H1 (cell line): ENCODE measurements around the gene PLA2G4D.

Source experiments
- EGR1 ChIP-seq: IDR thresholded peaks from 2 replicates; pipeline ENCODE4 v1.6.1; 2011; ENCODE audit warnings: low read depth, low read length, borderline replicate concordance
- EP300 ChIP-seq, 2 experiments: IDR thresholded peaks; 1 replicate in 1 of 2; 2 replicates in 1 of 2; pipeline ENCODE4 v1.6.1; 2011 to 2012; ENCODE audit warnings: low read depth in 2 of 2, low read length in 2 of 2, mild to moderate bottlenecking in 2 of 2, borderline replicate concordance in 1 of 2, inconsistent platforms in 1 of 2, moderate library complexity in 1 of 2
- EZH2 ChIP-seq: fragments of 200-600 bp; sonication (generic); IDR thresholded peaks from 2 replicates; pipeline ENCODE4 v1.7.1; 2012; ENCODE audit warnings: low read depth, mild to moderate bottlenecking, moderate library complexity, low read length, inconsistent platforms; ENCODE audit not compliant: severe bottlenecking
- FOSL1 ChIP-seq: IDR thresholded peaks from 2 replicates; pipeline ENCODE4 v1.6.1; 2011; ENCODE audit warnings: mild to moderate bottlenecking, low read depth, low read length, moderate library complexity; ENCODE audit not compliant: insufficient read depth
- HDAC6 ChIP-seq: IDR thresholded peaks from one replicate; pipeline ENCODE4 v1.7.1; 2012; ENCODE audit warnings: low read depth, mild to moderate bottlenecking, inconsistent platforms, low read length, moderate library complexity
- POLR2A ChIP-seq, 2 experiments: IDR thresholded peaks; 1 replicate in 1 of 2; 2 replicates in 1 of 2; pipeline ENCODE4 v1.6.1; 2011; ENCODE audit warnings: low read depth in 2 of 2, low read length in 2 of 2, mild to moderate bottlenecking in 2 of 2; ENCODE audit errors: control extremely low read depth in 1 of 2
- SP1 ChIP-seq: IDR thresholded peaks from 2 replicates; pipeline ENCODE4 v1.6.1; 2011; ENCODE audit warnings: low read depth, low read length
- SP4 ChIP-seq: IDR thresholded peaks from 2 replicates; pipeline ENCODE4 v1.6.1; 2012; ENCODE audit warnings: low read length, inconsistent platforms
- TAF1 ChIP-seq: IDR thresholded peaks from 2 replicates; pipeline ENCODE4 v1.6.1; 2011; ENCODE audit warnings: mild to moderate bottlenecking, low read depth, low read length
- TAF7 ChIP-seq: optimal IDR thresholded peaks from 2 replicates; pipeline ENCODE3; 2011; ENCODE audit warnings: low read depth, mild to moderate bottlenecking, inconsistent platforms, low read length, moderate library complexity, borderline replicate concordance
- TBP ChIP-seq: IDR thresholded peaks from 2 replicates; pipeline ENCODE4 v1.6.1; 2011; ENCODE audit warnings: low read depth, low read length, improper control_type of control experiment
- TCF12 ChIP-seq: IDR thresholded peaks from 2 replicates; pipeline ENCODE4 v1.6.1; 2011; ENCODE audit warnings: low read depth, mild to moderate bottlenecking, low read length
- TF ChIP-seq, protein P1 (sequence below), 3 experiments: IDR thresholded peaks; 1 replicate in 2 of 3; 2 replicates in 1 of 3; pipeline versions ENCODE4 v1.5.1 to v1.6.1; 2011; ENCODE audit warnings: low read length in 3 of 3, mild to moderate bottlenecking in 3 of 3, inconsistent platforms in 2 of 3, low read depth in 1 of 3, moderate library complexity in 1 of 3; ENCODE audit not compliant: insufficient read depth in 1 of 3; ENCODE audit errors: control extremely low read depth in 1 of 3
- TF ChIP-seq, protein P2 (sequence below): IDR thresholded peaks from 2 replicates; pipeline ENCODE4 v1.6.1; 2011; ENCODE audit warnings: low read depth, mild to moderate bottlenecking, low read length; ENCODE audit not compliant: insufficient read depth

DNA sequence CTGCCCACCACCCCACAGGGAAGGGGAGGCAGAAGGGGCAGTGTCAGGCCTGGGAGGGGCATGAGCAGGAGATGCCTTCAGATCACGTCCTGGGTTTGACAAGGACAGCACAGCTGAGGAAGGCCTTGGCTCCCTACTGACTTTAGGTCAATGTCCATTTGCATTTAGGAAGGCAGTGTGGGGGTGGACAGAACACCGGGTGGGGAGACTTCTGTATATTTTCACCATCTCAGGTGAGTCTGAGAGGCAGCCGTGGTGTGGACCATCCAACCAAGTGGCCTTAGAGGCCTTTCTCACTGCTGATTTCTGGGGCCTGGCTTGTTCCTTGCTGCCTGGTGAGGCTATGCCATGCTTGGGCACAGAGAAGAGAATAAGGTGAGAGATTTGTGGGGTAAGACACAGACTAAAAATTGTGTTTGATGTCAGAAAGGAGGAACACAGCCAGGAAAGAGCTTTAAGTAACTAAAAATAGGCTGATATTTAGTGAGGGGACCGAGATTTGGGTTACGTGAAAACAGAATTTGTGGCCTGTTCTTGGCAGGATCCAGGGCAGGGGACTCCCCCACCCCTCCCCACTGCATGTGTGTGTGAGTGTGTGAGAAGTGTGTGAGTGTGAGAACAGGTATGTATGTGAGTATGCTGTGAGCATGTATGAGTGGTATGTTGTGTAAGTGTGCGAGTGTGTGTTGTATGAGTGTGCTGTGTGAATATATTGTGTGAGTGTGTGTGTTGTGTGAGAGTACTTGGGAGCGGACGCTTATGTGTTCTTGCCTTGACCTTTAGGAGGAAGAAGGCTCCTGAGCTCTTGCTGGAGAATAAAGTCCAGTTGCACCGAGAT lies 61.8 kb downstream of the PLA2G4D start:
- no peak for TF ChIP-seq SP1
- no peak for TF ChIP-seq EP300 (IDR thresholded peaks at IDR 0.05; ENCODE audit: borderline replicate concordance in 1 of 2, low read depth in 2 of 2, low read length in 2 of 2)
- TF ChIP-seq, protein P1, sequence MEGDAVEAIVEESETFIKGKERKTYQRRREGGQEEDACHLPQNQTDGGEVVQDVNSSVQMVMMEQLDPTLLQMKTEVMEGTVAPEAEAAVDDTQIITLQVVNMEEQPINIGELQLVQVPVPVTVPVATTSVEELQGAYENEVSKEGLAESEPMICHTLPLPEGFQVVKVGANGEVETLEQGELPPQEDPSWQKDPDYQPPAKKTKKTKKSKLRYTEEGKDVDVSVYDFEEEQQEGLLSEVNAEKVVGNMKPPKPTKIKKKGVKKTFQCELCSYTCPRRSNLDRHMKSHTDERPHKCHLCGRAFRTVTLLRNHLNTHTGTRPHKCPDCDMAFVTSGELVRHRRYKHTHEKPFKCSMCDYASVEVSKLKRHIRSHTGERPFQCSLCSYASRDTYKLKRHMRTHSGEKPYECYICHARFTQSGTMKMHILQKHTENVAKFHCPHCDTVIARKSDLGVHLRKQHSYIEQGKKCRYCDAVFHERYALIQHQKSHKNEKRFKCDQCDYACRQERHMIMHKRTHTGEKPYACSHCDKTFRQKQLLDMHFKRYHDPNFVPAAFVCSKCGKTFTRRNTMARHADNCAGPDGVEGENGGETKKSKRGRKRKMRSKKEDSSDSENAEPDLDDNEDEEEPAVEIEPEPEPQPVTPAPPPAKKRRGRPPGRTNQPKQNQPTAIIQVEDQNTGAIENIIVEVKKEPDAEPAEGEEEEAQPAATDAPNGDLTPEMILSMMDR (IDR thresholded peaks at IDR 0.05; ENCODE audit: control extremely low read depth in 1 of 3, insufficient read depth in 1 of 3, low read depth in 1 of 3, low read length in 3 of 3): no peak
- no peak for TF ChIP-seq TBP
- no peak for TF ChIP-seq TAF7
- TF ChIP-seq EZH2: no peak
- no peak for TF ChIP-seq EGR1
- TF ChIP-seq POLR2A (IDR thresholded peaks at IDR 0.05; ENCODE audit: control extremely low read depth in 1 of 2, low read depth in 2 of 2, low read length in 2 of 2): no peak
- TF ChIP-seq HDAC6: no peak
- TF ChIP-seq, protein P2, sequence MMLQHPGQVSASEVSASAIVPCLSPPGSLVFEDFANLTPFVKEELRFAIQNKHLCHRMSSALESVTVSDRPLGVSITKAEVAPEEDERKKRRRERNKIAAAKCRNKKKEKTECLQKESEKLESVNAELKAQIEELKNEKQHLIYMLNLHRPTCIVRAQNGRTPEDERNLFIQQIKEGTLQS: no peak
- no peak for TF ChIP-seq TCF12
- TF ChIP-seq SP4: no peak
- no peak for TF ChIP-seq TAF1
- no peak for TF ChIP-seq FOSL1
